Keratinocyte (primary cell): ENCODE measurements around the gene MGMT.

Source experiments
- EZH2 ChIP-seq: IDR thresholded peaks from one replicate; pipeline ENCODE4 v1.6.1; 2012; ENCODE audit warnings: inconsistent platforms, mild to moderate bottlenecking, low read length, moderate library complexity
- TF ChIP-seq, protein P1 (sequence below), 3 experiments: IDR thresholded peaks in 1 of 3; conservative IDR thresholded peaks in 1 of 3; optimal IDR thresholded peaks in 1 of 3; 2 replicates in 2 of 3; 3 replicates in 1 of 3; pipeline versions ENCODE3 to v1.5.1; 2011; ENCODE audit warnings: low read length in 3 of 3, mild to moderate bottlenecking in 3 of 3, moderate library complexity in 2 of 3, control low read depth in 1 of 3, inconsistent platforms in 1 of 3; ENCODE audit not compliant: insufficient read depth in 2 of 3; ENCODE audit errors: extremely low read depth in 1 of 3

DNA sequence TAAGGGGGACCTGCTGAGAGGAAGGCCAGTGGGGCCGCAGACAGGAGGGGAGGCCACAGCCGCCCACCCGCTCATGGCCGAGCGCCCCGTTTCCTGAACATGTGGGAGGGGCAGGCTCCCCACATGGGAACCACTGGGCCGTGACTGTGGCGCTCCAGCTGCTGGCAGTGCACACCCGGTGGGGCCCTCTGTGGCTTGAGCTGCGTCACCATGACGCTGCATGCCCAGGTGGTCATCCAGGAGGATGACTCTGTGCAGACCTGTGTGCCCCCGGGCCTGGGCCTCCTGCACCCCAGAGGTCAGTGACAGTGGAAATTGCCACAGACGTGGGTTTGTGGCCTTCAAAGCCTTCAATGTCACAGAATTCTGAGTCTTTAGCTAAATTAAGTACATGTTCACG is 85.1 kb downstream of the MGMT start:
- TF ChIP-seq, protein P1, sequence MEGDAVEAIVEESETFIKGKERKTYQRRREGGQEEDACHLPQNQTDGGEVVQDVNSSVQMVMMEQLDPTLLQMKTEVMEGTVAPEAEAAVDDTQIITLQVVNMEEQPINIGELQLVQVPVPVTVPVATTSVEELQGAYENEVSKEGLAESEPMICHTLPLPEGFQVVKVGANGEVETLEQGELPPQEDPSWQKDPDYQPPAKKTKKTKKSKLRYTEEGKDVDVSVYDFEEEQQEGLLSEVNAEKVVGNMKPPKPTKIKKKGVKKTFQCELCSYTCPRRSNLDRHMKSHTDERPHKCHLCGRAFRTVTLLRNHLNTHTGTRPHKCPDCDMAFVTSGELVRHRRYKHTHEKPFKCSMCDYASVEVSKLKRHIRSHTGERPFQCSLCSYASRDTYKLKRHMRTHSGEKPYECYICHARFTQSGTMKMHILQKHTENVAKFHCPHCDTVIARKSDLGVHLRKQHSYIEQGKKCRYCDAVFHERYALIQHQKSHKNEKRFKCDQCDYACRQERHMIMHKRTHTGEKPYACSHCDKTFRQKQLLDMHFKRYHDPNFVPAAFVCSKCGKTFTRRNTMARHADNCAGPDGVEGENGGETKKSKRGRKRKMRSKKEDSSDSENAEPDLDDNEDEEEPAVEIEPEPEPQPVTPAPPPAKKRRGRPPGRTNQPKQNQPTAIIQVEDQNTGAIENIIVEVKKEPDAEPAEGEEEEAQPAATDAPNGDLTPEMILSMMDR (optimal IDR thresholded peaks at IDR 0.05 in 1 of 3, IDR thresholded peaks at IDR 0.05 in 1 of 3, conservative IDR thresholded peaks at IDR 0.05 in 1 of 3; ENCODE audit: extremely low read depth in 1 of 3, insufficient read depth in 2 of 3, low read length in 3 of 3), result no peak
- TF ChIP-seq EZH2, result no peak
